GM12864 (cell line): ENCODE measurements around the gene R3HDM4.

ENCODE experiments used
- DNase-seq: peaks from one replicate; pipeline ENCODE4 v3.0.0-alpha.2; 2011; ENCODE audit warnings: low read depth
- H3K4me3 ChIP-seq: 2 replicates; pipeline ENCODE4 v1.5.1; 2011; ENCODE audit warnings: mild to moderate bottlenecking, low read depth, low read length, control low read depth
- TF ChIP-seq, protein P1 (sequence below): IDR thresholded peaks from 2 replicates; pipeline ENCODE4 v1.5.1; 2011; ENCODE audit warnings: low read depth, mild to moderate bottlenecking, moderate library complexity, low read length, control low read depth, inconsistent platforms; ENCODE audit errors: missing control alignments

Gene R3HDM4

GRCh38 chr19:889662-890295 is 23.2 kb downstream of the R3HDM4 start:
- no peak overlapping the region for H3K4me3 ChIP-seq
- no peak for DNase-seq
- TF ChIP-seq, protein P1, sequence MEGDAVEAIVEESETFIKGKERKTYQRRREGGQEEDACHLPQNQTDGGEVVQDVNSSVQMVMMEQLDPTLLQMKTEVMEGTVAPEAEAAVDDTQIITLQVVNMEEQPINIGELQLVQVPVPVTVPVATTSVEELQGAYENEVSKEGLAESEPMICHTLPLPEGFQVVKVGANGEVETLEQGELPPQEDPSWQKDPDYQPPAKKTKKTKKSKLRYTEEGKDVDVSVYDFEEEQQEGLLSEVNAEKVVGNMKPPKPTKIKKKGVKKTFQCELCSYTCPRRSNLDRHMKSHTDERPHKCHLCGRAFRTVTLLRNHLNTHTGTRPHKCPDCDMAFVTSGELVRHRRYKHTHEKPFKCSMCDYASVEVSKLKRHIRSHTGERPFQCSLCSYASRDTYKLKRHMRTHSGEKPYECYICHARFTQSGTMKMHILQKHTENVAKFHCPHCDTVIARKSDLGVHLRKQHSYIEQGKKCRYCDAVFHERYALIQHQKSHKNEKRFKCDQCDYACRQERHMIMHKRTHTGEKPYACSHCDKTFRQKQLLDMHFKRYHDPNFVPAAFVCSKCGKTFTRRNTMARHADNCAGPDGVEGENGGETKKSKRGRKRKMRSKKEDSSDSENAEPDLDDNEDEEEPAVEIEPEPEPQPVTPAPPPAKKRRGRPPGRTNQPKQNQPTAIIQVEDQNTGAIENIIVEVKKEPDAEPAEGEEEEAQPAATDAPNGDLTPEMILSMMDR, result no peak

- no peak overlapping the region; the same call in 1 of the 2 replicates for H3K4me3 ChIP-seq
- DNase-seq, result no peak
- TF ChIP-seq, protein P1, result no peak
Observed at GRCh38 chr19:888581-889385, 24.2 kb downstream of the R3HDM4 start.

DNA sequence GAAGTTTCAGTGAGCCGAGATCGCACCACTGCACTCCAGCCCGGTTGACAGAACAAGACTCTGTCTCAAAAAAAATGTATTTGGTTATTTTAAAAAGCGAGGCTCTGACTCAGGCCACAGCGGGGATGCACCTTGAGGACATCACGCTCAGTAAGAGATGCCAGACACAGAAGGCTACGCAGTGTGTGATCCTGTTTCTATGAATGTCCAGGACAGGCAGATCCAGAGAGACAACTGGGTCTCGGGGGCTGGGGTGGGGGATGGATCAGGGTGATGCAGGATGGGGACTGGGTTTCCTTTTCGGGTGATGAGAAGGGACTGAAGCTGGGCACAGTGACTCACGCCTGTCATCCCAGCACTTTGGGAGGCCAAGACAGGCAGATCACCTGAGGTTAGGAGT is 25.4 kb downstream of the R3HDM4 start:
- DNase-seq, result no peak
- H3K4me3 ChIP-seq, result no peak overlapping the region
- TF ChIP-seq, protein P1, result no peak

DNA sequence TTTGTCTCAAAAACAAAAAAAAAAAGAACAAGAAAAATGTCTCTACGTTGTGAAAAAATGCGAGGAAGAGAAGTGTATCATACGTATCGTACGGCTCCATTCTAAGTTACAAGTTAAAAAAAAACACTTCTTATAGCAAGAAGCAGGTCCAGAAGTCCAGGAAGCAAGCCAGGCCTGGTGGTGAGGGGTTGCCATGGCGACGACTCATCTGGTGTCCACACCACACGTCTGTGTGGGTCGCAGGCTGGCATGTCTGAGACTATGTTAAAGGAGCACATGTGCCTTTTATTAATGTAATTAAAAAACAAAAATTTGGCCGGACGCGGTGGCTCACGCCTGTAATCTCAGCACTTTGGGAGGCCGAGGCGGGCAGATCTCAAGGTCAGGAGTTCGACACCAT is 25.9 kb downstream of the R3HDM4 start:
- DNase-seq, result no peak

DNA sequence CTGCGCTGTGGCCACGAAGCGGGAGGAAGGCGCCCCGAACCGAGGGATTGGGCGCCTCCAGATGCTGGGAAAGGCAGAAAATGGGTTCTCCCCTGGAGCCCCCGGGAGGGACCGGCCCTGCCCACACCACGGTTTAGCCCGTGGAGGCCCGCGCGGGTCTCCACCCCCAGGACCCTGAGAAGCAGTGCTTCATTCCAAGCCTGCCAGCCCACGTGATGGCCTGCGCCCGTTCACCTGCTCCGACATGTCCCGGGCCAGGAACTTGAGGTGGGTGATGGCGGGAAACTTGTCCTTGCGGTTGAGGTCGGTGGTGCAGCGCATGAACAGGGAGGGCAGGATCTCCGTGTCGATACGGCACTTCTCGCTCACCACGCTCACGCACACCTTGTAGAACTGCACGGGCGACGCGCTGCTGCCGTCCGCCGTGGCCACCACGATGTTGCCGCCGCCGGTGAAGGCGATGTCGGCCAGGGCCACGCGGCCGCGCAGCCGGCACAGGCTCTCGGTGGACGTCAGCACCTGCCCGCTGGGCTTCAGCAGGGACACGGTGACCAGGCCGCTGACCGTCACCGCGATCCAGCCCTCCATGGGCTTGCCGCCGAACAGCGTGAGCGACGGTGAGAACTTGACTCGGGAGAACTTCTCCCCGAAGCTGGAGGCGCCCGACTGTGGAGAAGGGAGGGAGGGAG is 27.3 kb downstream of the R3HDM4 start:
- TF ChIP-seq, protein P1, result no peak

More for the DNA sequence above, 25.9 kb downstream of the R3HDM4 start:
- H3K4me3 ChIP-seq, result no peak overlapping the region
- TF ChIP-seq, protein P1, result no peak

GRCh38 chr19:884420-885211 is 28.4 kb downstream of the R3HDM4 start:
- no peak for DNase-seq
- no peak overlapping the region for H3K4me3 ChIP-seq
- TF ChIP-seq, protein P1, result no peak

More for the DNA sequence above, 27.3 kb downstream of the R3HDM4 start:
- no peak overlapping the region for H3K4me3 ChIP-seq
- no peak for DNase-seq
